Activated CD8-positive, alpha-beta memory T cell treated with anti-CD3 and anti-CD28 coated beads for 24 hours (primary cell): ENCODE data around the gene SCUBE1.

Experiments
- DNase-seq: peaks from one replicate; pipeline ENCODE4 v3.0.0-alpha.2; 2020

Gene SCUBE1

GRCh38 chr22:43275545-43276317, 67.4 kb downstream of the SCUBE1 start:
- no peak for DNase-seq

- no peak for DNase-seq
Measured at GRCh38 chr22:43274595-43275240, 68.5 kb downstream of the SCUBE1 start.

- peak; percentile 73 for DNase-seq
Measured at GRCh38 chr22:43273902-43274484, 69.2 kb downstream of the SCUBE1 start.

GRCh38 chr22:43272869-43273318, 70.3 kb downstream of the SCUBE1 start:
- no peak for DNase-seq

- no peak for DNase-seq
Measured at GRCh38 chr22:43272301-43272700, 70.9 kb downstream of the SCUBE1 start.

DNA sequence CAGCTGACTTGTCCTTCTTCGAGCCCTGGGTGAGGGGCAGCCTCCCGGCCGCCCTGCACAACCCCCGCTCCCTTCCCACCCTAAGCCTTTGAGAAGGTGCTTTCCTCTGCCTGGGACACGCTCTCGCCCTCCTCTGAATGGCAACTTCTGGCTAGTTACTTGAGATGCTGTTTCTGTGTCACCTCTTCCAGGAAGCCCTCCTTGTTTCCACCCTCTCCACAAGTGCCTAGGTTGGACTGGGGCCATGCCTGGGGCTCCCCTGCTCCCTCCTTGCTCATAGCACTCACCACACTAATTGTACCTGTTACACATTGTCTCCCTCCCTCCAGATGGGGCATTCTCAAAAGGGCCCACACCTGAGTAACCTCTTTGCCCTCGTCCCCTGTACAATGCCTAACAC, 72.2 kb downstream of the SCUBE1 start:
- DNase-seq, result no peak

DNA sequence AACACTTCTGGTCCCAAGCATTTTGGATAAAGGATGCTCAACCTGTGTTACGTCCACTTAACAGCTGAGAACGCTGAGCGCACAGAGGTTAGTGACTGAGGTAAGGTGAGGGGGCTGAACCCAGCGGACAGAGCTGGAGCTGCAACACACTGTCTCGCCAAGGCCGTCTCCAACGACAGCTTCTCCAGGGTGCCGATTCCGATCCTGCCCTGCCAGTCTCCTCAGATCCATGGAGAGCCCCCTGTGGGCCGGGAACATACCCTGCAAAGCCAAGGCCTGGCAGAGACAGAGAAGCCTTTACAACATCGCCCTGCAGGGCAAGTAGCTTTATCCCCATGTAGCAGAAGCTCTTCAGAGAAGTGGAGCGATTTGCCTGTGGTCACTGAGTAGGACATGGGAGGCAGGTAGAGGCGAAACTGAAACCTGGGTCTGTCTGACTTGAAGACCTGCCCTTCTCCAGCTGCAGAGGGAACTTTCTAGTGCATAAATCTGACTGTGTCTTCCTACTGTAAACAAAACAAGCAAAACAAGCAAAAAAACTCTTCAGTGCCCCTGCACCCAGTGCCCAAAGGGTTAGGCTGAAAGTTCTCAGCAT, 72.8 kb downstream of the SCUBE1 start:
- DNase-seq, result no peak

- DNase-seq, result no peak
Measured at GRCh38 chr22:43269646-43270045, 73.5 kb downstream of the SCUBE1 start.

DNA sequence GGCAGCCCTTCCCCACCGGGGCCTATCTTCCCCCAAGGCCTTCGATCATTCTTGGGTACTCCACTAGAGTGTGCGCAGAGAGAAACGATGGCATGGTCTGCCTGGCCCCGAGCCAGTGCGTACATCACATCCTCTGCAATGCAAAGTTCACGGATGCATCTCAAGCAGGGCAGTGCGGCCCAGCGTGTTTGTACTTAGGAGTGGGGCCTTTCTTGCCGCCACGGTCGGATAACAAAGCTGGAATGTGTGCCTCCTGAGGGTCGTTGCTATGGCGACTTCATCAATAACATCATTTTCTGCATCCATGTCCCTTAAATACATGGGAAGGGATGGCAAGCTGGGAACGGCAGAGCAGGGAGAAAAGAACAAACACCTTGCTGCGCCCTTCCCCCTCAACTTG, 73.9 kb downstream of the SCUBE1 start:
- no peak for DNase-seq

DNA sequence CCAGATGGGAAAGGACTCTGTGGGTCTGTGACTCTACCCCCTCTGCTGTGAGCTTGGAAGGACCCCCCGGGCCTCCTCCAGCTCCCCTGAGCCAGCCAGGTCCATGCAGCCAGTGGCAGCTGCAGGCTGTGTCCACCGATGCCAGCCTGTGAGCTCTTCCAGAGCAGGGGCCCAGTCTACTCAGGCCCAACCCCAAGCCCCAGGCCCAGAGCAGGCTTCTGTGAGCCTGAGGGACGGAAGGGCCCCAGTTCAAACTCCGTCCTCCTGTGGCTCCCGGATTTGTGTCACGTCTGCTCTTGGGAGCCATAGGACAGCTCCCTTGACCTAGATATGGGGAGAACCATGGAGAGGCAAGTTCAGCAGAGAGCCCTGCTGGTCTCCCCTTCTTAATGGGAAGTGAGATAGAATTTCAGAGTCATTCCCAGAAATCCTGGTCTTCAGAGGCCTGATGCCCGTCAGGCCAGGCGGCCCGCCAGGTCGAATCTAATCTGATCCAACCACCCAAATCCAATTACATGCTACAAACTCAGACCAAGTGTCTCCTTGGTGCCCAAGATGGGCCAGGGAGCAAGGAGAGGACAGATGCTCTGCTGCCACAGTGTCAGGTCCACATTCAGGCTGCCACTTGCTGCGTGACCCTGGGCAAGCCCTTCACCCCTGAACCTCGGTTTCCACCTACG, 75.1 kb downstream of the SCUBE1 start:
- no peak for DNase-seq

DNA sequence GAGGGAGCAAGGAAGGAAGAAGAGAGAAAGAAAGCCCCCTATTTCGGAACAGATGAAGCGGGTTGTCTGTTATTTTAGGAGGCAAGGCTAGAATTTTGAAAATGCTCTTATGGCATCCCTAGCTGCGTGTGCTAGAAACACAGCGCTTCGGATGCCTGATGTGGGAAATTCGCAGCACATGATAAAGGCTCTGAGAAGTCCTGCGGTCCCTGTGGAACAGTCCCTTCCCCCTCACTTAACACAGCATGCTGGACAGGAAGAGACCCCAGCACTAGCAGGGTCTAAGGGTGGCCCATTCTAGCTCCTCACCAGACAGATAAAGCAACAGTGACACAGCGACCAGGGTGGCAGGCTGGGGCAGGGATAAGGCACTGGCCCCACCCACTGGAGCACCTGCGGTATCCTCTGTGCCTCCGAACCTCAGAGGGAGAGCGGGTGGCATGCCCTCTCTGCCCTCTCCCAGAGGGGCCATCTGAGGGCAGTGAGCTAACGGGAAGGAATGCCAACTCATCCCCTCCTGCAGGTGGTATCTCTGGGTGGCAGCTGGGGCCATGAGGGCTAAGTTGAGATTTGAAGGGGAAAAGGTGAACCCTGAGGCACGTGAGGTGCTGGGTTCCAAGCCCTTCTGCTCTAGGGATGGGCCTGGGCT, 75.7 kb downstream of the SCUBE1 start:
- DNase-seq, result no peak

- no peak for DNase-seq
Measured at GRCh38 chr22:43266076-43266475, 77.1 kb downstream of the SCUBE1 start.

DNA sequence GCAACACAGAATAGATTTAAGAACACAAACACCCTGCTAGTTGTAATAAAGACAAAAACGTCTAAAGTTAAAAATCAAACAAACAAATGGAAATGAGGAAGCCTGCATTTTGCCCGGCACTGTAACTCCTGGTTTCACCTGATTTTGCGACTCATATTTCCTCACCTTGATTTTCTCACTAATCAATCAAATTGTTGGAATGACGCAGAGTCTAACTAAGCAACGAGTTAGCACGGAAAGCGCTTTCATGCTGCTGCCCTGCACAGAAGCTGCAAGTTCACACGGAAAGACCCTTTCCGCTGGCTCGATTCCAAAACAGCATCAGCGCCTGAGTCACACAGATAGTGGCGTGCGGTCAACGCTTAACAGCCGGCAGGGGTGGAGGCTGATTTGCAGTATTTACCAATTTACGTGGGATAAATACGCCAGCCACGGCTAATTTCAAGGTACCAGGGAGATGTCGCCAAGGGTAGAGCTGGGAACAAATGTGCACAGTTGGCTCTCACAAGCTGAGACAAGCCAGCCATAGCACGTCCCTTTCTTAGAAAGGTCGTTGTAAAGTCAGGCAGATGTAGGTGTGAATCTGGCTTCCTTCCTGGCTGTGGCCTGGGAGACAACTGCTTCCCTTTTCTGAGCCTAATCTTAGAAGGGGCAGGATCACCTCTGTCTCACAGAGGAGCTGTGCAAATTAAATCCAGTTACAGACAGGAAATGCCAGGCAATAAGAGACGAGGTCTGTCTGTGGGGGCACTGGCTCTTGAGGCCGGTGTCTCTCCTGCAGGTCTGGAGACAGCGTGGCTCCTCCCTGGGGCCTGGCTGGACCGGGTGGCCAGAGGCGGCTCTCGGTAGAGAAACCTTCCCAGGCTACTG, 79.3 kb downstream of the SCUBE1 start:
- peak; percentile 90 for DNase-seq

- DNase-seq, result peak; percentile 75
Measured at GRCh38 chr22:43262990-43263644, 80.1 kb downstream of the SCUBE1 start.

DNA sequence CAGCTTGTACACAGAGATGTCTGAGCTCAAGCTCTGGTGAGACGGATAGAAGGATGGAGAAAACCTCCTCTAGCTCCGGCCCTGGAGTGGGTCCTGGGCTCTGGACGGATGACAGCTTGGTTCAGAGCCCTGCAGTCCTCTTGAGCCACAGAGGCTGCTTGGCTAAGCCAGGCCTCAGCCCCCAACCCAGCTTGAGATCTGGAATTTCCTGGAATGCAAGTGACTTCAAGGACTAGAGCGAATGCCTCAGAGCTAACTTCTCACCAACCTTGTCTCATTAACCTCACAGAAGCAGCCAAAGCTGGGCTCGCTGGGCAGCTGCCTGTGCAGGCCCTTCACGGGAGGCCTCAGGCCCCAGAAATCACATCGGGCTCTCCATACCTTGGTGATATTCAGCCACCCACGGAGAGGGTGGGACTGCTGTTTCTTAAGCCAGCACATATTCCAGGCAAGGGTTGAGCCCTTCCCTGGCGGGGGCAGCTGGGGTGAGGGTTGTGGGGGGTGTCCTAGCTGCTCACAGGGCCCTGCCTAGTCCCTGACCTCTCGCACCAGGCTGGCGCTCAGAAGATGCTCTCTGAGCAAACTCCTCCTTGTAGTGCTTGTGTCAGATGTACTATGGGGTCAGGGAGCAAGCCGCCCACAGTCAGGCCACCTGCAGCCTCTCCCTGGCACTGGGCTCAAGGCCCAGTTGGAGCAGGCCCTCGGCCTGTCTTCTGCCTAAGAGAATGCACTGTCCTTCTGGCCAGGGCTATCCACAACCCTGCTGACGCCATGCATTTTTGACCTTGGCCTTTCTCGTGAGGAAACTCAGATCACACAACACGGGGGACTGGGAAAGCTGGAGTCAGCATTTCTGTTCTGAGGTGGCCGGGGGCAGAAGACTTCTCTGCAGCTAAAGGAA, 82.6 kb downstream of the SCUBE1 start:
- no peak for DNase-seq

DNA sequence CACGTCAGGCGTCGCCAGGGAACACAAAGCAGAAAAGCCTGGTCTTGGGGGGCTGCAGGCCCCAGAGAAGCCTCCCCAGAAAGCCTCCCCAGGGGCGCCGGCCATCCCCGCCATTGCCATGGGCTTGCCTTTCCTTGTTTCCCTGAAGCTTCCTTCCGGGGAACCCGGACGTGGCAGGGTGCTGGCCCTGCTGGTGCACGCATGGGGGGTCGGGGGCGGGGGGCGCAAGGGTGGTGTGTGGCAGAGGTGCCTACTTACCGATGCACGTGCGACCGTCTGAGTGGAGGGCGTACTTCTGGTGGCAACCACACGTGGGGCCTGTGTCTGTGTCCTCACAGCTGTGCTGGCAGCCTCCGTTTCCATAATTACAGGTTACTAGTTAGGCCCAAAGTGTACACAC, 85.2 kb downstream of the SCUBE1 start:
- no peak for DNase-seq

GRCh38 chr22:43257549-43257948, 85.6 kb downstream of the SCUBE1 start:
- no peak for DNase-seq

DNA sequence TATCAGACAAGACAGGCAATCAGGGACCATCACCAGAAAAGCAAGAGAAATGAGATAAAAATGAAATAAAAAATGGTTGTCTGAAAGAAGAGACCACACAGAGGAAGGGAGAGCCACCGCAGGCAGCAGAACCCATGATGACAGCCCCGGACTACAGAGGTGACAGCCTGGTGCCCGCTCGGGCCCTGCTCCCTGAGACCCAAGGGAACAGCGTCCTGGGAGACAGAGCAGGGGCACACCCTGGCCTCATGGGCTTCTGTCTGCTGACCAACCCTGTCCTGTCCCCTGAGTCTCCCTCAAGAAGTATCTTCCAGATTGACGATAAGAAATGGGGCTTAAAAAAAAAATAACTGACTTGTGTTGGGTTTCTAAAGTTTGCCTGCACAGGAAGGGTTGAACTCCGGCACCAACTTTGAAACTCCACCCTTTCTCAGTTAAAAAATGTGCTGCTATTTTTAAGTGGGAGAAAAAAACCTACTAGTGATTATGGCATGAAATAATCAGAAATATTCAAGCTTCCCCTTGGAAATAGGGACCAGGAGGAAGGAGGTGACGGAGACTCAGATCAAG, 86.1 kb downstream of the SCUBE1 start:
- DNase-seq, result no peak

GRCh38 chr22:43256569-43256968, 86.6 kb downstream of the SCUBE1 start:
- DNase-seq, result no peak

DNA sequence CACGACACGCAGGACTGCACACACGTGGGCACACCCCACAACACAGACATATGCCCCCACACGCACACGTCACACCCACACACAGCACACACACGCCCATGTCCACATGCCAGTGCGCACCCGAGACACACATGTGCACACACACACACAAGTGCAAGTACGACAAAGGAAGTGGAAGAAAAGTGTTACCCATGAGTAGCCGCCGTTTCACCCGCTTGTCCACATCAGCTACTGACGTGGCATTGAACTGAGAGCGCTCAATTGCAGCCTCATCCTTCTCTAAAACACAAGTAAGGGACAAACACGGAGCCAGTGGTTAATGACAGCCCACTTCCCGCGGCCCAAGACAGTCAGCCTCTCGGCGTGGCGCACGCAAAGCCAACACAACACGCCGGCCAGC, 87.9 kb downstream of the SCUBE1 start:
- no peak for DNase-seq
